MM.1S (cell line): Measurements from ENCODE around the gene AUTS2.
"Not testable (repeated sequence)": the region's sequence is repeated elsewhere in the genome, so short reads cannot be mapped to it uniquely, and the experiment has no call there.

Source experiments
- DNase-seq: peaks from one replicate; pipeline ENCODE4 v3.0.0-alpha.2; 2015
- H2AFZ ChIP-seq: fragments of 300-600 bp; sonication (generic); 2 replicates; pipeline ENCODE4 v1.6.0; 2016; ENCODE audit warnings: antibody characterized with exemption, low read length
- H3F3A ChIP-seq: fragments of 300-600 bp; sonication (generic); 2 replicates; pipeline ENCODE4 v1.6.1; 2016; ENCODE audit warnings: mild to moderate bottlenecking, antibody characterized with exemption, low read length, moderate library complexity, mixed read lengths; ENCODE audit not compliant: insufficient read depth
- H3K27ac ChIP-seq: fragments of 300-600 bp; sonication (generic); 2 replicates; pipeline ENCODE4 v1.5.1; 2016; ENCODE audit warnings: mild to moderate bottlenecking, low read length
- H3K27me3 ChIP-seq: fragments of 300-600 bp; sonication (generic); replicated peaks from 2 replicates; pipeline ENCODE4 v1.6.0; 2016; ENCODE audit warnings: low read length; ENCODE audit not compliant: insufficient read depth
- H3K36me3 ChIP-seq: fragments of 300-600 bp; sonication (generic); replicated peaks from 2 replicates; pipeline ENCODE4 v1.6.1; 2016; ENCODE audit warnings: mild to moderate bottlenecking, low read length, mixed read lengths; ENCODE audit not compliant: insufficient read depth
- H3K4me1 ChIP-seq: fragments of 300-600 bp; sonication (generic); 2 replicates; pipeline ENCODE4 v1.6.1; 2016; ENCODE audit warnings: low read length, mixed read lengths
- H3K4me2 ChIP-seq: fragments of 300-600 bp; sonication (generic); 2 replicates; pipeline ENCODE4 v1.6.0; 2016; ENCODE audit warnings: low read depth, low read length
- H3K4me3 ChIP-seq: fragments of 300-600 bp; sonication (generic); 2 replicates; pipeline ENCODE4 v1.5.1; 2016; ENCODE audit warnings: low read length, mixed read lengths
- H3K79me2 ChIP-seq: fragments of 300-600 bp; sonication (generic); 2 replicates; pipeline ENCODE4 v1.6.1; 2016; ENCODE audit warnings: mixed run types, low read length, mixed read lengths
- H3K9ac ChIP-seq: fragments of 300-600 bp; sonication (generic); 2 replicates; pipeline ENCODE4 v1.6.1; 2016; ENCODE audit warnings: low read length, mixed read lengths
- H3K9me2 ChIP-seq: fragments of 300-600 bp; sonication (generic); replicated peaks from 2 replicates; pipeline ENCODE4 v1.6.1; 2016; ENCODE audit warnings: mild to moderate bottlenecking, low read length, mixed read lengths; ENCODE audit not compliant: insufficient read depth
- H3K9me3 ChIP-seq: fragments of 300-600 bp; sonication (generic); replicated peaks from 2 replicates; pipeline ENCODE4 v1.6.1; 2016; ENCODE audit warnings: mild to moderate bottlenecking, low read length, mixed read lengths; ENCODE audit not compliant: insufficient read depth
- H4K20me1 ChIP-seq: fragments of 300-600 bp; sonication (generic); 2 replicates; pipeline ENCODE4 v1.6.1; 2016; ENCODE audit warnings: mild to moderate bottlenecking, low read length, moderate library complexity, mixed read lengths; ENCODE audit not compliant: insufficient read depth
- CTCF ChIP-seq: fragments of 300-600 bp; sonication (generic); IDR thresholded peaks from 2 replicates; pipeline ENCODE4 v1.5.1; 2016; ENCODE audit warnings: antibody characterized with exemption, low read length, mixed read lengths
- EZH2 ChIP-seq: fragments of 300-600 bp; sonication (generic); optimal IDR thresholded peaks from 2 replicates; pipeline ENCODE3; 2017; ENCODE audit warnings: low read depth, mild to moderate bottlenecking, antibody characterized with exemption, low read length, mixed read lengths
- EZH2phosphoT487 ChIP-seq: fragments of 300-600 bp; sonication (generic); IDR thresholded peaks from 2 replicates; pipeline ENCODE4 v1.6.1; 2018; ENCODE audit warnings: antibody characterized with exemption, low read length

AUTS2 gene

GRCh38 chr7:70726951-70727378 is 1128.7 kb downstream of the AUTS2 start:
- Histone ChIP-seq H3K9ac (no peak overlapping the region), H3K4me3 (no peak overlapping the region), H2AFZ (no peak overlapping the region), H4K20me1 (no peaks in the 10 kb centered on the region), H3K9me3 (no peaks in the 10 kb centered on the region), H3F3A (no peaks in the 10 kb centered on the region), H3K9me2 (no peaks in the 10 kb centered on the region), H3K27ac (no peak overlapping the region), H3K4me2 (no peak overlapping the region), H3K79me2 (peaks cover 96% of the 10 kb centered on the region), H3K27me3 (no peaks in the 10 kb centered on the region), H3K36me3 (0 out of 2 replicates have a peak, but pooled peaks cover 3% of the 10 kb centered on the region), H3K4me1 (no peaks in the 10 kb centered on the region)
- no peak for TF ChIP-seq CTCF
- no peak for TF ChIP-seq EZH2
- no peak for TF ChIP-seq EZH2phosphoT487
- no peak for DNase-seq

GRCh38 chr7:70727861-70728260 is 1129.6 kb downstream of the AUTS2 start:
- no peak overlapping the region for H3K4me3 ChIP-seq
- H3K4me2 ChIP-seq: no peak overlapping the region
- H3K27ac ChIP-seq: no peak overlapping the region
- TF ChIP-seq EZH2phosphoT487: no peak
- no peak for TF ChIP-seq EZH2
- no peak for TF ChIP-seq CTCF
- H3K9ac ChIP-seq: no peak overlapping the region
- H3K36me3 ChIP-seq: 0 out of 2 replicates have a peak, but pooled peaks cover 3% of the 10 kb centered on the region
- no peaks in the 10 kb centered on the region for H3K9me2 ChIP-seq
- H3F3A ChIP-seq: no peaks in the 10 kb centered on the region
- no peaks in the 10 kb centered on the region for H3K9me3 ChIP-seq
- peaks cover 95% of the 10 kb centered on the region for H3K79me2 ChIP-seq
- H3K4me1 ChIP-seq: no peaks in the 10 kb centered on the region
- no peak overlapping the region for H2AFZ ChIP-seq
- H3K27me3 ChIP-seq: no peaks in the 10 kb centered on the region
- DNase-seq: no peak
- peaks cover 5% of the 10 kb centered on the region; the same call in 1 of the 2 replicates for H4K20me1 ChIP-seq

GRCh38 chr7:70728872-70729552 is 1130.7 kb downstream of the AUTS2 start:
- DNase-seq: no peak
- TF ChIP-seq EZH2phosphoT487 (no peak), CTCF (no peak), EZH2 (no peak)
- no peaks in the 10 kb centered on the region for H3K9me2 ChIP-seq
- no peak overlapping the region for H3K27ac ChIP-seq
- H3K4me1 ChIP-seq: no peaks in the 10 kb centered on the region
- no peak overlapping the region for H3K4me3 ChIP-seq
- H3K79me2 ChIP-seq: peaks cover 95% of the 10 kb centered on the region
- no peaks in the 10 kb centered on the region for H3F3A ChIP-seq
- H3K27me3 ChIP-seq: no peaks in the 10 kb centered on the region
- 0 out of 2 replicates have a peak, but pooled peaks cover 3% of the 10 kb centered on the region for H3K36me3 ChIP-seq
- H2AFZ ChIP-seq: no peak overlapping the region
- H3K4me2 ChIP-seq: no peak overlapping the region
- H3K9me3 ChIP-seq: no peaks in the 10 kb centered on the region
- peaks cover 5% of the 10 kb centered on the region; the same call in 1 of the 2 replicates for H4K20me1 ChIP-seq
- H3K9ac ChIP-seq: no peak overlapping the region

GRCh38 chr7:70729553-70730157 is 1131.4 kb downstream of the AUTS2 start:
- H3K79me2 ChIP-seq: peaks cover 94% of the 10 kb centered on the region
- not testable (repeated sequence) for H3K4me1 ChIP-seq, H3K9ac ChIP-seq, H3K27ac ChIP-seq, H3K36me3 ChIP-seq, H2AFZ ChIP-seq, H3K4me2 ChIP-seq, H3K4me3 ChIP-seq, H3F3A ChIP-seq, H3K9me2 ChIP-seq, H4K20me1 ChIP-seq, H3K9me3 ChIP-seq, DNase-seq, H3K27me3 ChIP-seq
